Keratinocyte (primary cell): ENCODE measurements around the gene C22orf39.

Experiments
- EZH2 ChIP-seq: IDR thresholded peaks from one replicate; pipeline ENCODE4 v1.6.1; 2012; ENCODE audit warnings: inconsistent platforms, mild to moderate bottlenecking, low read length, moderate library complexity
- TF ChIP-seq, protein P1 (sequence below), 3 experiments: IDR thresholded peaks in 1 of 3; conservative IDR thresholded peaks in 1 of 3; optimal IDR thresholded peaks in 1 of 3; 2 replicates in 2 of 3; 3 replicates in 1 of 3; pipeline versions ENCODE3 to v1.5.1; 2011; ENCODE audit warnings: low read length in 3 of 3, mild to moderate bottlenecking in 3 of 3, moderate library complexity in 2 of 3, control low read depth in 1 of 3, inconsistent platforms in 1 of 3; ENCODE audit not compliant: insufficient read depth in 2 of 3; ENCODE audit errors: extremely low read depth in 1 of 3

DNA sequence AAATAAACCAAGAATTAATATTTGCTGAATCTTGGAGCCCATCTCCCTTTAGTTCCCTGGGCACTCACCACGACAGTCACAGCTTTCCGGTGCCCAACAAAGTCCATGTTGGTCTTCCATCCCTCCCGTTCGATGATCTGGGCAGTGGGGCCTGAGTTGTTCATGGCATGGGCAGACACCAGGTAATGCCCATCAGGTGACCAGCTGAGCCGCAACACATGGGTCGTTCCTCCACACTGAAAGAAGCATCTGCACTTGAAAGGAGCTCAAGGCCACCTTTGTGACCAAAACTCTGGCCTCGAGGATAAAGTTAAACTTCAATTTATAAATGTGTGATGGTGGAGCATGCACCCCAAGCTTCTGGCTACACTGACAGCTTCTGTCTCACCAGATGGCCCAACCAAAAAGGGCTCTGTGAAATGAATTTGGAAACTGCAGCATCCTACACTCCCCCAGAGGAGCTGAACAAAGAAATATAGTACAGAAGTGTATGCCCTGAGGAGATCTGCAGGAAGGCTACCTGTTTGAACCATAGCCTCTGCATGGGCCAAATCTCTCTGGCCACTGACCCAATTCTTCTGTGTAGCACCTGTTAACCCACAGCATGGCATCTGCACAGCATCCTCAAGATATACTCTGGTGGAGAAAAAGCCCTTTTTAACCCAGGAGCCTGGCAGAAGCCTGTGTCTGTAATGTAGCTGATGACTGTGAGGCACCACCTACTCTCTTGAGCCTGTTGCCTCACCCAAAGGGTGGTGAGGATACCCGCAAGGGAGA, 53.0 kb downstream of the C22orf39 start:
- TF ChIP-seq, protein P1, sequence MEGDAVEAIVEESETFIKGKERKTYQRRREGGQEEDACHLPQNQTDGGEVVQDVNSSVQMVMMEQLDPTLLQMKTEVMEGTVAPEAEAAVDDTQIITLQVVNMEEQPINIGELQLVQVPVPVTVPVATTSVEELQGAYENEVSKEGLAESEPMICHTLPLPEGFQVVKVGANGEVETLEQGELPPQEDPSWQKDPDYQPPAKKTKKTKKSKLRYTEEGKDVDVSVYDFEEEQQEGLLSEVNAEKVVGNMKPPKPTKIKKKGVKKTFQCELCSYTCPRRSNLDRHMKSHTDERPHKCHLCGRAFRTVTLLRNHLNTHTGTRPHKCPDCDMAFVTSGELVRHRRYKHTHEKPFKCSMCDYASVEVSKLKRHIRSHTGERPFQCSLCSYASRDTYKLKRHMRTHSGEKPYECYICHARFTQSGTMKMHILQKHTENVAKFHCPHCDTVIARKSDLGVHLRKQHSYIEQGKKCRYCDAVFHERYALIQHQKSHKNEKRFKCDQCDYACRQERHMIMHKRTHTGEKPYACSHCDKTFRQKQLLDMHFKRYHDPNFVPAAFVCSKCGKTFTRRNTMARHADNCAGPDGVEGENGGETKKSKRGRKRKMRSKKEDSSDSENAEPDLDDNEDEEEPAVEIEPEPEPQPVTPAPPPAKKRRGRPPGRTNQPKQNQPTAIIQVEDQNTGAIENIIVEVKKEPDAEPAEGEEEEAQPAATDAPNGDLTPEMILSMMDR (optimal IDR thresholded peaks at IDR 0.05 in 1 of 3, IDR thresholded peaks at IDR 0.05 in 1 of 3, conservative IDR thresholded peaks at IDR 0.05 in 1 of 3; ENCODE audit: extremely low read depth in 1 of 3, insufficient read depth in 2 of 3, low read length in 3 of 3): no peak
- no peak for TF ChIP-seq EZH2
